HG03575 (cell line): ENCODE data around the gene NXNL1.
"Not testable (repeated sequence)": the region's sequence is repeated elsewhere in the genome, so short reads cannot be mapped to it uniquely, and the experiment has no call there.

Source experiments
- ATAC-seq: cut with Tn5 transposase; IDR thresholded peaks from one replicate; pipeline ENCODE4 v1.9.1; 2021; ENCODE audit not compliant: unreplicated experiment, insufficient number of reproducible peaks, low FRiP score; ENCODE audit errors: extremely low read depth

NXNL1 gene

GRCh38 chr19:17487284-17488121 is 26.8 kb upstream of the NXNL1 start:
- no peak for ATAC-seq

GRCh38 chr19:17486545-17487240 is 26.0 kb upstream of the NXNL1 start:
- no peak for ATAC-seq

- ATAC-seq = no peak
Observed at GRCh38 chr19:17484520-17485185, 23.9 kb upstream of the NXNL1 start.

- ATAC-seq = no peak
Observed at GRCh38 chr19:17483605-17484002, 22.9 kb upstream of the NXNL1 start.

GRCh38 chr19:17482877-17483604 is 22.3 kb upstream of the NXNL1 start:
- no peak for ATAC-seq

- no peak for ATAC-seq
Observed at GRCh38 chr19:17481986-17482385, 21.3 kb upstream of the NXNL1 start.

GRCh38 chr19:17479325-17479791 is 18.6 kb upstream of the NXNL1 start:
- ATAC-seq = no peak

GRCh38 chr19:17475541-17476115 is 14.9 kb upstream of the NXNL1 start:
- ATAC-seq = no peak

GRCh38 chr19:17475011-17475540 is 14.3 kb upstream of the NXNL1 start:
- not testable (repeated sequence) for ATAC-seq

GRCh38 chr19:17473041-17473440 is 12.3 kb upstream of the NXNL1 start:
- no peak for ATAC-seq

GRCh38 chr19:17471410-17472125 is 10.8 kb upstream of the NXNL1 start:
- ATAC-seq = no peak

GRCh38 chr19:17470068-17470841 is 9.5 kb upstream of the NXNL1 start, which contains the start of gene SLC27A1:
Gene SLC27A1, plus strand, starts transcription at chr19:17470524. Its CDS starts 17 bp downstream, at chr19:17470541.
- no peak for ATAC-seq

- no peak for ATAC-seq
Observed at GRCh38 chr19:17469481-17470067, 8.8 kb upstream of the NXNL1 start.

GRCh38 chr19:17469092-17469480 is 8.4 kb upstream of the NXNL1 start:
- no peak for ATAC-seq

GRCh38 chr19:17468302-17469091 is 7.8 kb upstream of the NXNL1 start:
- no peak for ATAC-seq
